Measurements from ENCODE around the gene USP54. TPM values are rescaled to one million over a fixed set of nuclear protein-coding genes. Genes with fewer than 3 reads are reported as not detected.

Gene USP54
- total and polyA plus RNA-seq, 2 experiments from 2014 or later = 4.2 to 6.8 TPM

DNA sequence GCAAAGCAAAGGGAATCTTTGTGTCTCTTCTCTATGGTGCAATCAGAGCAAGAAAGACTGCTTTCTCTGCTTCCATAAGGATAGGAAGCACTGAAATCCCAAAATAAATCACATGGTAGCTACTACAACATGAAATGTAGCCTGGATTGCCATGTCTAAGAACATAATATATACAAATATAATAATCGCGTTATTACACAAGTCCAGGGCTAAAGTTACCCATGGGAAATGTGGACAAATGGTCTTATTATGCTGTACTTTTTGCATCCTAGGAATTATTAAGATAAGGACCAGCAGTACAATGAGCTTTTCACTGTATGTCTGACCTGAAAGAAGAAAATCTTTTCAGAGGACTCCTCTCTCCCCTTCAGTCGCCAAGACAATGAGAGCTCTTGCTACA lies 71.8 kb downstream of the USP54 start:
- Histone ChIP-seq H3K27ac (no peak overlapping the region), H3K79me2 (ENCODE audit: insufficient read depth) (no peaks in the 10 kb centered on the region), H3K4me3 (no peak overlapping the region), H2AFZ (no peak overlapping the region), H4K20me1 (ENCODE audit: insufficient read depth) (no peaks in the 10 kb centered on the region), H3K27me3 (replicated peaks; ENCODE audit: insufficient read depth) (no peaks in the 10 kb centered on the region), H3K36me3 (ENCODE audit: low read depth) (no peaks in the 10 kb centered on the region), H3K9me2 (ENCODE audit: insufficient read depth) (no peaks in the 10 kb centered on the region), H3K4me2 (ENCODE audit: unreplicated experiment) (no peak overlapping the region), H3K4me1 (ENCODE audit: insufficient read depth) (peaks cover 9% of the 10 kb centered on the region), H3K9ac (no peak overlapping the region), H3K9me3 (ENCODE audit: low read depth) (no peaks in the 10 kb centered on the region), H3F3A (ENCODE audit: insufficient read depth) (no peaks in the 10 kb centered on the region; the same call in 1 of the 2 replicates)
- in situ Hi-C loops (cut with MboI) = no loop called here
- no peak for DNase-seq
- WGBS, 2 experiments (ENCODE audit: low coverage in 1 of 2, low lambda C conversion rate in 2 of 2, missing lambda C conversion rate in 2 of 2) = 97 to 100% methylated on average over 3 of the region's 3 CpGs
- TF ChIP-seq EZH2 (IDR thresholded peaks at IDR 0.05; ENCODE audit: insufficient read depth, poor library complexity, severe bottlenecking) (no peak), EZH2phosphoT487 (IDR thresholded peaks at IDR 0.05; ENCODE audit: insufficient read depth, low read depth) (no peak)

DNA sequence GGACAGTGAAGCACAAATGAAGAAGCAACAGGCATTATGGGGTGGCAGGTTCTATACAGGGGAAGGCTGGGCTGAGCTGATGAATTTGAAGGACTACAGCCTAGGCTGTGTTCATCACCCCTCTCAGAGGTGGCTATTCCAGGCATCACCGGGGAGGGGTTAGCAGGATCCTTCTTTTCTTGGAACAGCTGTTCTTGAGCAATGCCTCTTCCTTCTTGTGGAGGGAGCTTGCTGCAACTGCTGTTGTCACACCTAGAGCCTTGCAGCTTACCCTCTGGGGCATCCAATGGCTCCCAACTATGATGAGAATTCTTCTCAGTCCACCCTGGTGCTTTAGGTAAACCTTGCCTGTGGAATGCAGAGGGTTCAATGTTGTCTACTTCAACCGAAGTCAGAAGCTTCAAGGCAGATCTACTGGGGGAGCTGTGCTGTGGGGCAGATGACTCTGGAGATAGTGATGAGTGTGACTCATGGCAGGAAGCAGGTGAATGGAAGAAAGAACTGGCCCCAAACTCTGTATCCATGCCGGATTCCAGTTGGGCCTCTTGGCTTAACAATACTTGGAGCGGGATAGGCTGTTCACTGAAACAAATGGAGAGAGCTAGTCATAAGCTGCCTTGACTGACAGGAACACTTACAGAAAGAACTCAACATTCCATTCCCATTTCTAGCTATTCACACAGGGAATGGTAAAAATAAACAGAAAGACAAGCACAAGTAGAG lies 73.8 kb downstream of the USP54 start:
- Histone ChIP-seq H3K4me2 (ENCODE audit: unreplicated experiment) (no peak overlapping the region), H3K36me3 (ENCODE audit: low read depth) (no peaks in the 10 kb centered on the region), H2AFZ (no peak overlapping the region), H3F3A (ENCODE audit: insufficient read depth) (no peaks in the 10 kb centered on the region; the same call in 1 of the 2 replicates), H3K4me3 (no peak overlapping the region), H3K9me3 (ENCODE audit: low read depth) (no peaks in the 10 kb centered on the region), H3K4me1 (ENCODE audit: insufficient read depth) (peaks cover 8% of the 10 kb centered on the region), H4K20me1 (ENCODE audit: insufficient read depth) (no peaks in the 10 kb centered on the region), H3K9me2 (ENCODE audit: insufficient read depth) (no peaks in the 10 kb centered on the region), H3K27me3 (replicated peaks; ENCODE audit: insufficient read depth) (no peaks in the 10 kb centered on the region), H3K9ac (no peak overlapping the region), H3K79me2 (ENCODE audit: insufficient read depth) (no peaks in the 10 kb centered on the region), H3K27ac (no peak overlapping the region)
- in situ Hi-C loops (cut with MboI) = no loop called here
- TF ChIP-seq EZH2 (IDR thresholded peaks at IDR 0.05; ENCODE audit: insufficient read depth, poor library complexity, severe bottlenecking) (no peak), EZH2phosphoT487 (IDR thresholded peaks at IDR 0.05; ENCODE audit: insufficient read depth, low read depth) (no peak)
- DNase-seq = no peak
- 87 to 95% methylated on average over 4 of the region's 4 CpGs for WGBS, 2 experiments (ENCODE audit: low coverage in 1 of 2, low lambda C conversion rate in 2 of 2, missing lambda C conversion rate in 2 of 2)

DNA sequence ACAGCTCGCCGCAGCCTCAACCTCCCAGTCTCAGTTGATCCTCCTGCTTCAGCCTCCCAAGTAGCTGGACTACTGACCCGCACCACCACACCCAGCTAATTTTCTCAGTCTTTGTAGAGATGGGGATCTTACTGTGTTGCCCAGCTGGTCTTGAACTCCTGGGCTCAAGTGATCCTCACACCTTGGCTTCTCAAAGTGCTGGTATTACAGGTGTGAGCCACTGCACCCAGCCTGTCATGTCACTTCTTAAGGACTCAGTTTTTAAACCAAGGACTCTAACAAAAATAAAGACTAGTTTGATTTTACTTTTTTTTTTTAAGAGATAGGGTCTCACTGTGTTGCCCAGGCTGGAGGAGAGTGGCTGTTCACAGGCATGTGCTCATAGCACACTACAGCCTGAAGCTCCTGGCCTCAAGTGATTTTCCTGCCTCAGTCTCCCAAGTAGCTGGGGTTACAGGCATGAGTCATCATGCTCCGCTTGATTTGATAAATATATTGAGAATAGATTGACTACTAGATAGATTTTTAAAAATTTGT lies 78.9 kb downstream of the USP54 start:
- H3K79me2 ChIP-seq (ENCODE audit: insufficient read depth) = no peaks in the 10 kb centered on the region
- H3K4me2 ChIP-seq (ENCODE audit: unreplicated experiment) = no peak overlapping the region
- H3K9me3 ChIP-seq (ENCODE audit: low read depth) = no peaks in the 10 kb centered on the region
- no peaks in the 10 kb centered on the region for H3F3A ChIP-seq (ENCODE audit: insufficient read depth)
- no peaks in the 10 kb centered on the region for H3K36me3 ChIP-seq (ENCODE audit: low read depth)
- H3K27me3 ChIP-seq (replicated peaks; ENCODE audit: insufficient read depth) = no peaks in the 10 kb centered on the region
- no peak overlapping the region for H3K9ac ChIP-seq
- no peaks in the 10 kb centered on the region for H4K20me1 ChIP-seq (ENCODE audit: insufficient read depth)
- H3K27ac ChIP-seq = no peak overlapping the region
- 92 to 98% methylated on average over 4 of the region's 4 CpGs for WGBS, 2 experiments (ENCODE audit: low coverage in 1 of 2, low lambda C conversion rate in 2 of 2, missing lambda C conversion rate in 2 of 2)
- no peak overlapping the region for H2AFZ ChIP-seq
- DNase-seq = no peak
- in situ Hi-C loops (cut with MboI) = no loop called here
- TF ChIP-seq EZH2 (IDR thresholded peaks at IDR 0.05; ENCODE audit: insufficient read depth, poor library complexity, severe bottlenecking) (no peak), EZH2phosphoT487 (IDR thresholded peaks at IDR 0.05; ENCODE audit: insufficient read depth, low read depth) (no peak)
- no peaks in the 10 kb centered on the region for H3K4me1 ChIP-seq (ENCODE audit: insufficient read depth)
- H3K9me2 ChIP-seq (ENCODE audit: insufficient read depth) = no peaks in the 10 kb centered on the region
- no peak overlapping the region for H3K4me3 ChIP-seq

DNA sequence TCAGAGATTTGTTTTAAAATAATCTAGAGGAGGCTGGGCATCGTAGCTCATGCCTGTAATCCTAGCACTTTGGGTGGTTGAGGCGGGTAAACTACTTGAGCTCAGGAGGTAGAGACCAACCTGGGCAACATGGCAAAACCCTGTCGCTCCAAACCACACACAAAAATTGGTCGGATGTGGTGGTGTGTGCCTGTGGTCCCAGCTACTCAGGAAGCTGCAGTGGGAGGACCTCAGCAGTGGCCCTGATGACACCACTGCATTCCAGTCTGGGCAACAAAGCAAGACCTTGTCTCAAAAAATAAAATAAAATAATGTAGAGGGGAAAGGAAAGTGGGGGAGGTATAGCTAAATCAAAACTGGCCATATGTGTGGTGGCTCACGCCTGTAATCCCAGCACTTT lies 81.4 kb downstream of the USP54 start:
- Histone ChIP-seq H3K79me2 (ENCODE audit: insufficient read depth) (no peaks in the 10 kb centered on the region), H3K9ac (no peak overlapping the region), H3K27me3 (replicated peaks; ENCODE audit: insufficient read depth) (no peaks in the 10 kb centered on the region), H4K20me1 (ENCODE audit: insufficient read depth) (no peaks in the 10 kb centered on the region), H3K36me3 (ENCODE audit: low read depth) (peaks cover 2% of the 10 kb centered on the region; the same call in 1 of the 2 replicates), H3K9me2 (ENCODE audit: insufficient read depth) (no peaks in the 10 kb centered on the region), H3K9me3 (ENCODE audit: low read depth) (no peaks in the 10 kb centered on the region), H2AFZ (no peak overlapping the region), H3K4me2 (ENCODE audit: unreplicated experiment) (no peak overlapping the region), H3K4me3 (no peak overlapping the region), H3F3A (ENCODE audit: insufficient read depth) (peaks cover 6% of the 10 kb centered on the region; the same call in 1 of the 2 replicates), H3K4me1 (ENCODE audit: insufficient read depth) (peaks cover 13% of the 10 kb centered on the region), H3K27ac (no peak overlapping the region)
- in situ Hi-C loops (cut with MboI) = no loop called here
- TF ChIP-seq EZH2 (IDR thresholded peaks at IDR 0.05; ENCODE audit: insufficient read depth, poor library complexity, severe bottlenecking) = no peak
- TF ChIP-seq EZH2phosphoT487 (IDR thresholded peaks at IDR 0.05; ENCODE audit: insufficient read depth, low read depth) = no peak
- 84 to 88% methylated on average over 5 of the region's 5 CpGs for WGBS, 2 experiments (ENCODE audit: low coverage in 1 of 2, low lambda C conversion rate in 2 of 2, missing lambda C conversion rate in 2 of 2)
- DNase-seq = no peak

All from GM23248 (cell line).